H1 (cell line): ENCODE data around the gene DKK2. TPM values are rescaled to one million over a fixed set of nuclear protein-coding genes. Genes with fewer than 3 reads are reported as not detected.

ENCODE experiments used
- CTCF ChIA-PET: fragments of 300-600 bp; sonication (Branson Sonifier 250); formaldehyde crosslinking; loops from one replicate; lab custom pipeline; 2021; ENCODE audit not compliant: partially characterized antibody; lab: Charles Lee
- POLR2A ChIA-PET: fragments of 300-600 bp; sonication (Branson Sonifier 250); formaldehyde crosslinking; loops from one replicate; lab custom pipeline; 2021; ENCODE audit warnings: inconsistent platforms; ENCODE audit not compliant: partially characterized antibody; lab: Charles Lee
- DNase-seq, 2 experiments: peaks; one replicate each; pipeline versions ENCODE4 v3.0.0 to v3.0.0-alpha.2; 2010 to 2022; ENCODE audit warnings: low spot score in 2 of 2, low read depth in 1 of 2, mixed read lengths in 1 of 2
- FAIRE-seq: peaks from 2 replicates; lab custom pipeline; 2011; peaks lifted over from hg19 to GRCh38; lab: Jason Lieb, UNC
- H2AFZ ChIP-seq: 2 replicates; pipeline ENCODE4 v1.8.1; 2012; ENCODE audit warnings: low read length, inconsistent platforms
- H2AK5ac ChIP-seq: 2 replicates; pipeline ENCODE4 v1.6.1; 2013; ENCODE audit warnings: low read depth, low read length
- H2BK120ac ChIP-seq: replicated peaks from 2 replicates; pipeline ENCODE3; 2013; ENCODE audit warnings: low read depth, low read length, inconsistent platforms
- H2BK12ac ChIP-seq: 2 replicates; pipeline ENCODE4 v1.6.1; 2013; ENCODE audit warnings: low read depth, low read length
- H2BK15ac ChIP-seq: 2 replicates; pipeline ENCODE4 v1.6.1; 2013; ENCODE audit warnings: low read length
- H2BK20ac ChIP-seq: 2 replicates; pipeline ENCODE4 v1.6.1; 2013; ENCODE audit warnings: low read length
- H2BK5ac ChIP-seq: 2 replicates; pipeline ENCODE4 v1.6.1; 2013; ENCODE audit warnings: low read depth, low read length
- H3K14ac ChIP-seq: 2 replicates; pipeline ENCODE4 v1.6.1; 2013; ENCODE audit warnings: inconsistent platforms; ENCODE audit not compliant: insufficient read length
- H3K18ac ChIP-seq: 2 replicates; pipeline ENCODE4 v1.6.1; 2013; ENCODE audit warnings: low read length; ENCODE audit errors: extremely low read depth
- H3K23ac ChIP-seq: 2 replicates; pipeline ENCODE4 v1.6.1; 2013; ENCODE audit warnings: inconsistent platforms; ENCODE audit not compliant: insufficient read length
- H3K23me2 ChIP-seq: 2 replicates; pipeline ENCODE4 v1.6.1; 2013; ENCODE audit warnings: low read depth, low read length
- H3K27ac ChIP-seq: 2 replicates; pipeline ENCODE4 v1.6.1; 2011; ENCODE audit warnings: low read depth, low read length, inconsistent platforms
- H3K27me3 ChIP-seq, 4 experiments: replicated peaks in 1 of 4; 1 replicate in 1 of 4; 2 replicates in 3 of 4; pipeline versions ENCODE4 v1.6.1 to v1.8.1; 2011 to 2013; ENCODE audit warnings: low read length in 3 of 4, mild to moderate bottlenecking in 3 of 4, inconsistent platforms in 2 of 4, mixed read lengths in 2 of 4, moderate library complexity in 1 of 4; ENCODE audit not compliant: control insufficient read depth in 3 of 4, insufficient read depth in 3 of 4; ENCODE audit errors: extremely low read depth in 1 of 4
- H3K36me3 ChIP-seq, 4 experiments: 2 replicates each; pipeline versions ENCODE4 v1.6.1 to v1.8.1; 2011 to 2013; ENCODE audit warnings: mild to moderate bottlenecking in 4 of 4, low read length in 3 of 4, moderate library complexity in 2 of 4, control low read depth in 1 of 4, inconsistent platforms in 1 of 4; ENCODE audit not compliant: insufficient read depth in 4 of 4, control insufficient read depth in 2 of 4
- H3K4ac ChIP-seq: replicated peaks from 2 replicates; pipeline ENCODE3; 2013; ENCODE audit warnings: low read length, low read depth, mixed read lengths, inconsistent platforms; ENCODE audit not compliant: insufficient read length
- H3K4me1 ChIP-seq, 4 experiments: replicated peaks in 1 of 4; 1 replicate in 1 of 4; 2 replicates in 3 of 4; pipeline versions ENCODE4 v1.6.1 to v1.8.1; 2011 to 2013; ENCODE audit warnings: low read length in 3 of 4, inconsistent platforms in 2 of 4, mixed read lengths in 1 of 4; ENCODE audit not compliant: insufficient read depth in 4 of 4, control insufficient read depth in 3 of 4
- H3K4me2 ChIP-seq, 2 experiments: 2 replicates each; pipeline versions ENCODE4 v1.6.1 to v1.8.1; 2011 to 2013; ENCODE audit warnings: low read depth in 2 of 2, low read length in 2 of 2, control low read depth in 1 of 2, inconsistent platforms in 1 of 2, mild to moderate bottlenecking in 1 of 2; ENCODE audit not compliant: insufficient read depth in 1 of 2
- H3K4me3 ChIP-seq, 4 experiments: fragments of 200-600, 300-600 bp in 1 of 4; sonication (generic), shearing (Covaris generic), sonication (Bioruptor Twin) in 1 of 4; 2 replicates each; pipeline versions ENCODE4 v1.5.1 to v1.8.1; 2011 to 2016; ENCODE audit warnings: low read length in 4 of 4, low read depth in 3 of 4, control low read depth in 2 of 4, inconsistent platforms in 2 of 4, mild to moderate bottlenecking in 2 of 4, mixed read lengths in 1 of 4, moderate library complexity in 1 of 4; ENCODE audit not compliant: insufficient read depth in 2 of 4; ENCODE audit errors: extremely low read depth in 1 of 4
- H3K56ac ChIP-seq: replicated peaks from 2 replicates; pipeline ENCODE3; 2013; ENCODE audit warnings: low read depth, mild to moderate bottlenecking, mixed read lengths, low read length, inconsistent platforms; ENCODE audit not compliant: insufficient read length
- H3K79me1 ChIP-seq: 2 replicates; pipeline ENCODE4 v1.6.1; 2013; ENCODE audit warnings: low read depth, low read length, control low read depth
- H3K79me2 ChIP-seq, 2 experiments: 2 replicates each; pipeline versions ENCODE4 v1.6.1 to v1.8.1; 2012 to 2013; ENCODE audit warnings: low read length in 2 of 2, mild to moderate bottlenecking in 2 of 2, inconsistent platforms in 1 of 2; ENCODE audit not compliant: insufficient read depth in 2 of 2, control insufficient read depth in 1 of 2
- H3K9ac ChIP-seq, 4 experiments: replicated peaks in 1 of 4; 1 replicate in 1 of 4; 2 replicates in 3 of 4; pipeline versions ENCODE4 v1.6.1 to v1.8.1; 2011 to 2013; ENCODE audit warnings: low read depth in 3 of 4, low read length in 3 of 4, control low read depth in 2 of 4, mild to moderate bottlenecking in 2 of 4, moderate library complexity in 2 of 4, inconsistent platforms in 1 of 4; ENCODE audit errors: extremely low read depth in 1 of 4
- H3K9me3 ChIP-seq, 2 experiments: 2 replicates each; pipeline versions ENCODE4 v1.6.1 to v1.8.1; 2012 to 2013; ENCODE audit warnings: mild to moderate bottlenecking in 2 of 2, moderate library complexity in 2 of 2, control low read depth in 1 of 2, inconsistent platforms in 1 of 2, low read depth in 1 of 2, low read length in 1 of 2, mixed read lengths in 1 of 2; ENCODE audit not compliant: insufficient read depth in 2 of 2
- H4K20me1 ChIP-seq, 2 experiments: replicated peaks in 1 of 2; 2 replicates each; pipeline versions ENCODE3 to v1.8.1; 2011 to 2013; ENCODE audit warnings: inconsistent platforms in 2 of 2, low read length in 2 of 2, mild to moderate bottlenecking in 1 of 2; ENCODE audit not compliant: insufficient read depth in 2 of 2, control insufficient read depth in 1 of 2
- H4K5ac ChIP-seq: 2 replicates; pipeline ENCODE4 v1.6.1; 2013; ENCODE audit warnings: low read length, low read depth, mixed read lengths, inconsistent platforms; ENCODE audit not compliant: insufficient read length
- H4K8ac ChIP-seq: 2 replicates; pipeline ENCODE4 v1.8.0; 2013; ENCODE audit warnings: mild to moderate bottlenecking, moderate library complexity, low read length, inconsistent platforms; ENCODE audit not compliant: insufficient read depth; ENCODE audit errors: extremely low read depth
- H4K91ac ChIP-seq: replicated peaks from 2 replicates; pipeline ENCODE3; 2013; ENCODE audit warnings: low read length, mixed read lengths, inconsistent platforms; ENCODE audit not compliant: insufficient read length
- CTCF ChIP-seq, 3 experiments: IDR thresholded peaks; 1 replicate in 2 of 3; 2 replicates in 1 of 3; pipeline versions ENCODE4 v1.5.1 to v1.6.1; 2011; ENCODE audit warnings: low read length in 3 of 3, mild to moderate bottlenecking in 3 of 3, inconsistent platforms in 2 of 3, low read depth in 1 of 3, moderate library complexity in 1 of 3; ENCODE audit not compliant: insufficient read depth in 1 of 3; ENCODE audit errors: control extremely low read depth in 1 of 3
- EP300 ChIP-seq, 2 experiments: IDR thresholded peaks; 1 replicate in 1 of 2; 2 replicates in 1 of 2; pipeline ENCODE4 v1.6.1; 2011 to 2012; ENCODE audit warnings: low read depth in 2 of 2, low read length in 2 of 2, mild to moderate bottlenecking in 2 of 2, borderline replicate concordance in 1 of 2, inconsistent platforms in 1 of 2, moderate library complexity in 1 of 2
- RAD21 ChIP-seq, 2 experiments: IDR thresholded peaks in 1 of 2; conservative IDR thresholded peaks in 1 of 2; 2 replicates each; pipeline ENCODE4 v1.6.1; 2011; ENCODE audit warnings: low read depth in 2 of 2, low read length in 2 of 2, improper control_type of control experiment in 1 of 2, inconsistent platforms in 1 of 2, mild to moderate bottlenecking in 1 of 2, moderate library complexity in 1 of 2
- WGBS, 2 experiments: shearing (Covaris generic) in 1 of 2; methylation state at CpG; one replicate each; pipeline versions ENCODE4 v1.1.6 to v1.1.7; 2013 to 2015; ENCODE audit warnings: low lambda C conversion rate in 2 of 2, mixed read lengths in 2 of 2, inconsistent platforms in 1 of 2, low coverage in 1 of 2, missing lambda C conversion rate in 1 of 2; ENCODE audit not compliant: insufficient replicate concordance in 2 of 2, insufficient coverage in 1 of 2, insufficient read length in 1 of 2; ENCODE audit errors: extremely low coverage in 1 of 2, missing lambda C conversion rate in 1 of 2; 5-methylcytosine and 5-hydroxymethylcytosine counted together
- polyA plus RNA-seq, 7 experiments: library from polyadenylated mRNA; depleted of rRNA in 3 of 7; stranded (reverse) in 5 of 7; unstranded in 2 of 7; fragments of >200 nt in 5 of 7; fragments of 200-250 nt in 2 of 7; gene quantifications; 1 replicate in 5 of 7; 2 replicates in 1 of 7; 4 replicates in 1 of 7; pipeline versions ENCODE4 v1.2.1 to v1.2.3, GENCODE V29; 2011 to 2013; ENCODE audit warnings: missing spikeins in 2 of 7, mixed read lengths in 2 of 7
- total RNA-seq: library from RNA; stranded (reverse); fragmentation: NEBNext Ultra II Directional; extraction: Animal tissue kit (Norgen Biotek cat#: 25700); gene quantifications from 2 replicates; pipeline ENCODE4 v1.2.1, GENCODE V29; 2021

Gene DKK2
- total and polyA plus RNA-seq, 2 of the 8 experiments (the other 6 are each of a cell fraction or from before 2014, with no cell fraction given): 0.09 to 0.13 TPM

- CTCF ChIA-PET: interaction anchor here (0.6 to 2.9 kb wide), 12 partner anchors 10 to 1003 kb away, joined by 3 to 14 read pairs (median 4); no protein-coding TSS in a partner anchor
- Histone ChIP-seq H4K20me1 (no peaks in the 10 kb centered on the region), H4K8ac (no peak overlapping the region), H3K56ac (no peak overlapping the region), H4K91ac (no peak overlapping the region), H2BK120ac (no peak overlapping the region), H3K9ac (no peak overlapping the region), H3K4me2 (no peak overlapping the region), H3K27ac (no peak overlapping the region), H3K4me3 (no peak overlapping the region), H2AFZ (no peak overlapping the region), H3K18ac (no peak overlapping the region), H2BK12ac (no peak overlapping the region), H3K23me2 (no peaks in the 10 kb centered on the region), H2AK5ac (no peak overlapping the region), H2BK20ac (no peak overlapping the region), H3K9me3 (no peaks in the 10 kb centered on the region), H3K4me1 (no peaks in the 10 kb centered on the region), H3K27me3 (no peaks in the 10 kb centered on the region), H2BK15ac (no peak overlapping the region), H3K79me1 (no peaks in the 10 kb centered on the region), H2BK5ac (no peak overlapping the region), H3K79me2 (no peaks in the 10 kb centered on the region), H3K4ac (no peak overlapping the region), H3K23ac (no peak overlapping the region), H3K36me3 (no peaks in the 10 kb centered on the region), H3K14ac (no peak overlapping the region), H4K5ac (no peak overlapping the region)
- TF ChIP-seq EP300 (IDR thresholded peaks at IDR 0.05; ENCODE audit: borderline replicate concordance in 1 of 2, low read depth in 2 of 2, low read length in 2 of 2): no peak
- peak; percentile 45 to 49 (median 46) for TF ChIP-seq CTCF (IDR thresholded peaks at IDR 0.05; ENCODE audit: control extremely low read depth in 1 of 3, insufficient read depth in 1 of 3, low read depth in 1 of 3, low read length in 3 of 3)
- TF ChIP-seq RAD21 (IDR thresholded peaks at IDR 0.05 in 1 of 2, conservative IDR thresholded peaks at IDR 0.05 in 1 of 2; ENCODE audit: low read depth in 2 of 2, low read length in 2 of 2): peak; percentile 39 to 55
- FAIRE-seq (no peak), DNase-seq (peak in 1 of 2 experiments; percentile 63)
- 82% methylated on average over 7 of the region's 7 CpGs; no CpG with 5 or more reads in 1 of the 2 experiments for WGBS, 2 experiments
- POLR2A ChIA-PET: no interaction called here
These were observed 160.8 kb downstream of the DKK2 start for GRCh38 chr4:106875340-106875739.
